ENCODE measurements around the gene STAC.

Gene STAC

DNA sequence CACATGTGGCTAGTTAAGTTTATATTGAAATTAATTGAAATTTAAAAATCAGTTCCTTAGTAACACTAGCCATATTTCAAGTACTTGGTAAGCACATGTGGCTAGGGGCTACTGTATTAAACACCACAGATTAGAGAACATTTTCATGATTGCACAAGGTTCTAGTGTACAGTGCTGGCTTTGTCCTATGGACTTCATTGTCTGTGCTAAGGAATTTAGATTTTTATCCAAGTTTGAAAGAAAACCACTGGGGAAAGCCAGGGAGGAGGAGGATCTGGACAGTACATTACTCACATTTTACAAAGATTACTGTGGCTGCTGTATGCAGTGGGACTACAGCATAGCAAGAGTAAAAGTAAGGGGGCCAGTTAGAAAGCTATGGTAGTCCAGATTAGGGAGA lies 13.9 kb downstream of the STAC start:
- no peak for TF ChIP-seq ZFX (IDR thresholded peaks at IDR 0.05)
- TF ChIP-seq, protein P1, sequence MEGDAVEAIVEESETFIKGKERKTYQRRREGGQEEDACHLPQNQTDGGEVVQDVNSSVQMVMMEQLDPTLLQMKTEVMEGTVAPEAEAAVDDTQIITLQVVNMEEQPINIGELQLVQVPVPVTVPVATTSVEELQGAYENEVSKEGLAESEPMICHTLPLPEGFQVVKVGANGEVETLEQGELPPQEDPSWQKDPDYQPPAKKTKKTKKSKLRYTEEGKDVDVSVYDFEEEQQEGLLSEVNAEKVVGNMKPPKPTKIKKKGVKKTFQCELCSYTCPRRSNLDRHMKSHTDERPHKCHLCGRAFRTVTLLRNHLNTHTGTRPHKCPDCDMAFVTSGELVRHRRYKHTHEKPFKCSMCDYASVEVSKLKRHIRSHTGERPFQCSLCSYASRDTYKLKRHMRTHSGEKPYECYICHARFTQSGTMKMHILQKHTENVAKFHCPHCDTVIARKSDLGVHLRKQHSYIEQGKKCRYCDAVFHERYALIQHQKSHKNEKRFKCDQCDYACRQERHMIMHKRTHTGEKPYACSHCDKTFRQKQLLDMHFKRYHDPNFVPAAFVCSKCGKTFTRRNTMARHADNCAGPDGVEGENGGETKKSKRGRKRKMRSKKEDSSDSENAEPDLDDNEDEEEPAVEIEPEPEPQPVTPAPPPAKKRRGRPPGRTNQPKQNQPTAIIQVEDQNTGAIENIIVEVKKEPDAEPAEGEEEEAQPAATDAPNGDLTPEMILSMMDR (conservative IDR thresholded peaks at IDR 0.05) = no peak
- H3K27ac ChIP-seq = no peak overlapping the region

DNA sequence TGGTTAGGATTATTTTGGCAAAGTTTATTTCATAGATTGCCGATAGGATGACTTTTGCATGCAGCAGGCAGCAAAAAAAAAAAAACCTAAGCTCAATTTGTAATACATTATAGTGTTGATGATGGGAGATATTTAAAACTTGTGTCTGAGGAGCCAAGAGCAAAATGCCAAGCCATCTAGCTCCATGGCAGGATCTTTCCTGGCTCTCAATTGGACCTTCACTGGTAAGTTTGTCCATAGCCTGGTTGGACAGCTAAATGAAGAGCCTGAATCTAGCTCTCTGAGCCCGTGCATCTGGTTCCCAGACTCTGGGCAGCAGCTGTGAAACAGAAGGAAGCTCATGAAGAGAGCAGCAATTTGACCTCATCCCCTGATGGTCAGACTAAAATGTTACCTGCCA lies 17.5 kb downstream of the STAC start:
- H3K27ac ChIP-seq = no peak overlapping the region
- TF ChIP-seq, protein P1 (conservative IDR thresholded peaks at IDR 0.05) = no peak
- no peak for TF ChIP-seq ZFX (IDR thresholded peaks at IDR 0.05)

DNA sequence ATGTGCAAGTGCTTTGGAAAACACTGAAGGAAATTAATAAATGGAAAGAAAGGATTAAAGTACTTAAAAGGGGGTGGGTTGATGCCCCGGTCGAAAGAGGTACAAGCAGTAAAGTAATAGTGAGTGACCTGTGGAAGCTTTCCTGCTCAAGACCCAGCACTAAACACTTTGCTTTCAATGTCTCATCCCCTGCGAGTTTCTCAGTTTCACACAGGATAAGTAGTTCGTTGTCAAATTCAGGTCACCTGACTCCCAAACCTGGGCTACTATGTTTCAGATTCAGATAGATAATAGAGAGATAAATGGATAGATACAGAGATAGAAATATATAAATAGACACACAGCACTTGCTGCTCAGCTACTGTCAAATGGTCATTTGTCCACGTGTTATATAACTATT lies 19.6 kb downstream of the STAC start:
- TF ChIP-seq, protein P1 (conservative IDR thresholded peaks at IDR 0.05) = no peak
- TF ChIP-seq ZFX (IDR thresholded peaks at IDR 0.05) = no peak
- H3K27ac ChIP-seq = no peak overlapping the region

DNA sequence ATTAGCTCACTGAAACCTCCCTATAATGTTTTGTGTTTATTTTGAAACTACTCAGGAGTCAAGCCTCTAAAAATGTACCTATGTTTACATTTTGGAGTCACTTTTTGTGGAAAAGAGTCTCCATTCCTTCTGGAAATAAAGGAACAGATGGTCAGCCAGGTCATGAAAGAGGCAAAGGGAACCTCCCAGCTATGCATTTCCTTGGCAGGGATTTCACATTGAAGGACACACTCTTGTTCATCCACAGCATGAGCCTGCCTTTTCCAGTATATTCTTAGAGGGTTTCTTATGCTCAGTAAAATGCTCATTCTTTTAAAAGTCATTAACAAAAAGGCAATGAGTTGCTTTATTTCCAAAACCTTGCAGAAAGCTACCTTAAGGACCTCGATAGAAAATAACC lies 20.8 kb downstream of the STAC start:
- H3K27ac ChIP-seq = no peak overlapping the region
- TF ChIP-seq, protein P1 (conservative IDR thresholded peaks at IDR 0.05) = no peak
- TF ChIP-seq ZFX (IDR thresholded peaks at IDR 0.05) = no peak

GRCh38 chr3:36403661-36404060 lies 23.4 kb downstream of the STAC start:
- TF ChIP-seq ZFX (IDR thresholded peaks at IDR 0.05) = no peak
- TF ChIP-seq, protein P1 (conservative IDR thresholded peaks at IDR 0.05) = no peak
- H3K27ac ChIP-seq = no peak overlapping the region

DNA sequence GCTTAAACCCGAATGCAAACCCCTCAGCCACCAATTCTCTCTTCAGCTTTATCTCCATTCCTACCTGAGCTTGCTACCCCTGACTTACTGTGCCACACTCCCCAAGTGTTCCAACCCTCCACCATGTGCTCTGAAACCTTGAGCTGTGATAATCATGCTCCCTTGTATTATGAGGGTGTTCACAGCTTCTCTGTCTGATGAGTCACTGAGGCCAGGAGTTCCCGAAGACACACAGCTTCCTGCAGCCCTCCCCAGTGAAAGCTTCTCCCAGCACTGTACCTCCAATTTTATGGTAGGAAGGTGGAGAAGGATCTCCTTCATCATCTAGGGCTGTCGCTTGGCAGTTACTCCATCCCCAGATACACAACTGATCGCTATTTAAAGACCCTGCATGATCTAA lies 24.9 kb downstream of the STAC start:
- no peak overlapping the region for H3K27ac ChIP-seq
- TF ChIP-seq ZFX (IDR thresholded peaks at IDR 0.05) = no peak
- TF ChIP-seq, protein P1 (conservative IDR thresholded peaks at IDR 0.05) = no peak

DNA sequence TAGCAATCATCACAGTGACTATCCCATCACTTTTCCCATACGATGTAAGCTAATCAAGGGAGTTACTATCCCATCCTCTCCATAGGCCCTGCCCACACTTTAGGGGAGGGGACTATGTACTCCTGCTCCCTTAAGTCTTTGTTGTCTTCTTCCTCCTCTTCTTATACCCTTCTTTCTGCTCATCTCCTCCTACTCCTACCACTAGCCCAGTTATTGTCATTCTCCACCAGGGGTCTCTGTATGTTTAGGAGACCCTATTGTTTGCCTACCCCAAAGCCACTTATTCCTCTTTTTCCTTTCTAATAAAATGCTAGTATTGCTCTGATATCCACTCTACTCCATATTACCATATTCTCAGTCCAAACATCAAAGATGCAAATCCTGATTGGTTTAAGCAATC lies 27.8 kb downstream of the STAC start:
- no peak overlapping the region for H3K27ac ChIP-seq
- TF ChIP-seq, protein P1 (conservative IDR thresholded peaks at IDR 0.05) = peak; percentile 5; the same call in 1 of the 2 replicates
- TF ChIP-seq ZFX (IDR thresholded peaks at IDR 0.05) = no peak
